Measurements from ENCODE around the gene GRN. TPM values are rescaled to one million over a fixed set of nuclear protein-coding genes. Genes with fewer than 3 reads are reported as not detected.

Gene GRN
- total and polyA plus RNA-seq, 9 of the 15 experiments (the other 6 are each of a cell fraction or from before 2014, with no cell fraction given), result 5.4 to 75.3 (median 20.7) TPM

GRCh38 chr17:44376779-44377178 lies 31.7 kb downstream of the GRN start:
- FAIRE-seq, result no peak

DNA sequence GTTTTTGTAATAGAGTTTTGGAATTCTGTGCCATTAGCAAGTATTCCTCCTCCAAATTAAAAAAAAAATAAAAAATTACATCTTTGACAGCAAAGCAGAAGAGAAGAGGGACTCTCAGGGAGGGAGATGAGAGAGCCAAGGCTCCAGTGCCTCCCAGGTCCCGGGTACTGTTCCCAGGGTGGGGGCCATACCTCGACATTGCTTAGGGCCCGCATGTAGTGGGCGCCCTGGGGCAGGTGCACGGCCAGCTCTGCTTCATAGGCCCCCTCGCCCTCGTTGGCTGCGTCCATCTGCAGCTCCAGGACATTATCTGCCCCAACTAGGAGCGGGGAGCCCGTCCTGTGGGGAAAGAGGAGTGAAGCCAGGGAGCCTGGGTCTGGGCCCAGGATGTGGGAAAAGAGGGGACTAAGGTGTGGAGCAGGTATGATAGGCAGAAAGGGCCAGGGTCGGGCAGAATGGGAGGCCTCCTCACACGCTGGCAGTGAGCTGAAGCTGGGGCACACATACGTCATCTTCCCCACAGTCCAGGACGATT lies 33.1 kb downstream of the GRN start:
- H3K4me3 ChIP-seq, result no peak overlapping the region
- no peaks in the 10 kb centered on the region; a peak in 1 of 5 replicates for H3K27me3 ChIP-seq (ENCODE audit: control insufficient read depth in 2 of 2, insufficient read depth in 2 of 2, low read length in 2 of 2)
- no peaks in the 10 kb centered on the region for H3K9me3 ChIP-seq (replicated peaks; ENCODE audit: control insufficient read depth, insufficient read depth, low read depth, low read length)
- no TSS peak for BruUV-seq (replicated peaks)
- no peaks in the 10 kb centered on the region for H3K36me3 ChIP-seq (ENCODE audit: control insufficient read depth, insufficient read depth, low read length)
- intact Hi-C loops (cut with micrococcal nuclease), result no loop called here
- in situ Hi-C loops (cut with MboI), result no loop called here
- DNase-seq (ENCODE audit: extremely low read depth in 1 of 4, low spot score in 3 of 4), result no peak
- ATAC-seq, result no peak
- ChIA-PET CTCF (ENCODE audit: low intra/inter-chr PET ratio) (interaction anchor here (0.6 kb wide), 1 partner anchor 112 kb away, joined by 3 read pairs; no protein-coding TSS in a partner anchor), POLR2A (interaction anchor here (0.6 kb wide), 1 partner anchor 51 kb away, joined by 3 read pairs; no protein-coding TSS in a partner anchor)
- H3K9me1 ChIP-seq (ENCODE audit: control insufficient read depth, insufficient read depth, low read length), result no peaks in the 10 kb centered on the region
- H3K79me2 ChIP-seq (ENCODE audit: control insufficient read depth, insufficient read depth, low read length), result no peaks in the 10 kb centered on the region
- H3K9ac ChIP-seq (ENCODE audit: insufficient read depth in 1 of 2, low read depth in 2 of 2, low read length in 2 of 2), result no peak overlapping the region; a peak in 1 of 4 replicates
- no peak overlapping the region for H2AFZ ChIP-seq (ENCODE audit: low read depth, low read length)
- H3K27ac ChIP-seq (ENCODE audit: extremely low read depth, low read depth, low read length), result no peak overlapping the region
- FAIRE-seq, result no peak
- H3K4me1 ChIP-seq (replicated peaks in 1 of 2; ENCODE audit: control insufficient read depth in 2 of 2, insufficient read depth in 2 of 2, low read length in 2 of 2), result peaks cover 8 to 31% of the 10 kb centered on the region in 2 experiments; a peak in 4 of 5 replicates
- no peaks in the 10 kb centered on the region for H4K20me1 ChIP-seq (replicated peaks; ENCODE audit: control insufficient read depth, insufficient read depth, low read length)
- no peak overlapping the region for H3K4me2 ChIP-seq (ENCODE audit: insufficient read depth, low read length)
- 45% methylated on average over 14 of the region's 14 CpGs for WGBS (ENCODE audit: insufficient coverage, low coverage, missing lambda C conversion rate)
- TF ChIP-seq STAT5A (IDR thresholded peaks at IDR 0.05; ENCODE audit: borderline replicate concordance, low read length), result no peak
- TF ChIP-seq, protein P1, sequence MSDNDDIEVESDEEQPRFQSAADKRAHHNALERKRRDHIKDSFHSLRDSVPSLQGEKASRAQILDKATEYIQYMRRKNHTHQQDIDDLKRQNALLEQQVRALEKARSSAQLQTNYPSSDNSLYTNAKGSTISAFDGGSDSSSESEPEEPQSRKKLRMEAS (CRISPR knock-in tag; IDR thresholded peaks at IDR 0.05), result no peak
- TF ChIP-seq, protein P2, sequence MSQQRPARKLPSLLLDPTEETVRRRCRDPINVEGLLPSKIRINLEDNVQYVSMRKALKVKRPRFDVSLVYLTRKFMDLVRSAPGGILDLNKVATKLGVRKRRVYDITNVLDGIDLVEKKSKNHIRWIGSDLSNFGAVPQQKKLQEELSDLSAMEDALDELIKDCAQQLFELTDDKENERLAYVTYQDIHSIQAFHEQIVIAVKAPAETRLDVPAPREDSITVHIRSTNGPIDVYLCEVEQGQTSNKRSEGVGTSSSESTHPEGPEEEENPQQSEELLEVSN (IDR thresholded peaks at IDR 0.05; ENCODE audit: borderline replicate concordance in 1 of 2, extremely low read depth in 1 of 2, insufficient read depth in 1 of 2, insufficient read length in 1 of 2, low read depth in 1 of 2, low read length in 1 of 2, poor library complexity in 1 of 2, severe bottlenecking in 1 of 2), result no peak

More at GRCh38 chr17:44376779-44377178, 31.7 kb downstream of the GRN start:
- H3K36me3 ChIP-seq (ENCODE audit: control insufficient read depth, insufficient read depth, low read length), result no peaks in the 10 kb centered on the region
- no peaks in the 10 kb centered on the region for H3K79me2 ChIP-seq (ENCODE audit: control insufficient read depth, insufficient read depth, low read length)
- no peaks in the 10 kb centered on the region; a peak in 1 of 5 replicates for H3K27me3 ChIP-seq (ENCODE audit: control insufficient read depth in 2 of 2, insufficient read depth in 2 of 2, low read length in 2 of 2)
- no peaks in the 10 kb centered on the region for H4K20me1 ChIP-seq (replicated peaks; ENCODE audit: control insufficient read depth, insufficient read depth, low read length)
- CTCF ChIA-PET (ENCODE audit: low intra/inter-chr PET ratio), result no interaction called here
- H3K4me3 ChIP-seq, result no peak overlapping the region
- POLR2A ChIA-PET, result interaction anchor here (0.6 to 1.1 kb wide), 2 partner anchors 8 to 383 kb away, joined by 3 to 4 read pairs; no protein-coding TSS in a partner anchor
- no peak overlapping the region for H3K27ac ChIP-seq (ENCODE audit: extremely low read depth, low read depth, low read length)
- DNase-seq (ENCODE audit: extremely low read depth in 1 of 4, low spot score in 3 of 4), result no peak
- peaks cover 8 to 31% of the 10 kb centered on the region in 2 experiments; a peak in 4 of 5 replicates for H3K4me1 ChIP-seq (replicated peaks in 1 of 2; ENCODE audit: control insufficient read depth in 2 of 2, insufficient read depth in 2 of 2, low read length in 2 of 2)
- intact Hi-C loops (cut with micrococcal nuclease) (no loop called here), in situ Hi-C loops (cut with MboI) (no loop called here)
- H2AFZ ChIP-seq (ENCODE audit: low read depth, low read length), result no peak overlapping the region
- WGBS (ENCODE audit: insufficient coverage, low coverage, missing lambda C conversion rate), result 72% methylated on average over 9 of the region's 12 CpGs
- TF ChIP-seq ZNF23 (CRISPR knock-in tag; IDR thresholded peaks at IDR 0.05) (no peak), NBN (IDR thresholded peaks at IDR 0.05; ENCODE audit: low read depth) (no peak), BRD4 (IDR thresholded peaks at IDR 0.05) (no peak), NFRKB (IDR thresholded peaks at IDR 0.05; ENCODE audit: low read depth) (no peak)
- H3K4me2 ChIP-seq (ENCODE audit: insufficient read depth, low read length), result no peak overlapping the region
- H3K9ac ChIP-seq (ENCODE audit: insufficient read depth in 1 of 2, low read depth in 2 of 2, low read length in 2 of 2), result no peak overlapping the region
- ATAC-seq, result no peak
- no peaks in the 10 kb centered on the region for H3K9me1 ChIP-seq (ENCODE audit: control insufficient read depth, insufficient read depth, low read length)
- H3K9me3 ChIP-seq (replicated peaks; ENCODE audit: control insufficient read depth, insufficient read depth, low read depth, low read length), result no peaks in the 10 kb centered on the region
- no TSS peak for BruUV-seq (replicated peaks)

All from K562 (cell line).